HG03432 (cell line): ENCODE results near the gene OGA.

Experiments
- ATAC-seq: cut with Tn5 transposase; IDR thresholded peaks from one replicate; pipeline ENCODE4 v1.9.1; 2021; ENCODE audit warnings: mild to moderate bottlenecking, moderate library complexity; ENCODE audit not compliant: unreplicated experiment

The OGA gene

GRCh38 chr10:101761226-101761625 is 57.0 kb downstream of the OGA start:
- no peak for ATAC-seq

- no peak for ATAC-seq
Observed at GRCh38 chr10:101760510-101760909, 57.7 kb downstream of the OGA start.

- ATAC-seq = no peak
Observed at GRCh38 chr10:101759309-101760247, 58.7 kb downstream of the OGA start.

- no peak for ATAC-seq
Observed at GRCh38 chr10:101758858-101759257, 59.4 kb downstream of the OGA start.

- no peak for ATAC-seq
Observed at GRCh38 chr10:101752241-101752640, 66.0 kb downstream of the OGA start.

- no peak for ATAC-seq
Observed at GRCh38 chr10:101749047-101750016, 68.9 kb downstream of the OGA start.

GRCh38 chr10:101748496-101748895 is 69.7 kb downstream of the OGA start:
- ATAC-seq = no peak

GRCh38 chr10:101745074-101745696 is 73.1 kb downstream of the OGA start:
- ATAC-seq = no peak

- no peak for ATAC-seq
Observed at GRCh38 chr10:101744267-101744666, 74.0 kb downstream of the OGA start.

- ATAC-seq = no peak
Observed at GRCh38 chr10:101741938-101742337, 76.3 kb downstream of the OGA start.

GRCh38 chr10:101736666-101737065 is 81.6 kb downstream of the OGA start:
- ATAC-seq = no peak
